WTC11 (cell line): Measurements from ENCODE around the gene ISM1.

Experiments used
- ATF1 ChIP-seq: sonication (generic); formaldehyde crosslinking; IDR thresholded peaks from 2 replicates; pipeline ENCODE4 v1.8.1; 2023; ENCODE audit warnings: mild to moderate bottlenecking, moderate library complexity, missing genetic modification reagents
- ATF2 ChIP-seq: sonication (generic); formaldehyde crosslinking; IDR thresholded peaks from 2 replicates; pipeline ENCODE4 v1.8.1; 2022; ENCODE audit warnings: low read depth, missing genetic modification reagents, borderline replicate concordance
- CBFB ChIP-seq: sonication (generic); formaldehyde crosslinking; IDR thresholded peaks from 2 replicates; pipeline ENCODE4 v1.8.1; 2022; ENCODE audit warnings: mild to moderate bottlenecking, low read depth, missing genetic modification reagents
- CTCF ChIP-seq: fragments of 200-600 bp; IDR thresholded peaks from 2 replicates; pipeline ENCODE4 v1.8.0; 2022; ENCODE audit warnings: antibody characterized with exemption
- KAT7 ChIP-seq: sonication (generic); formaldehyde crosslinking; IDR thresholded peaks from 2 replicates; pipeline ENCODE4 v1.8.1; 2023; ENCODE audit warnings: missing genetic modification reagents, mild to moderate bottlenecking, borderline replicate concordance
- TEAD4 ChIP-seq: sonication (generic); formaldehyde crosslinking; IDR thresholded peaks from 2 replicates; pipeline ENCODE4 v1.8.0; 2022; ENCODE audit warnings: mild to moderate bottlenecking, missing genetic modification reagents
- TP53 ChIP-seq: sonication (generic); formaldehyde crosslinking; IDR thresholded peaks from 2 replicates; pipeline ENCODE4 v1.8.1; 2023; ENCODE audit warnings: mild to moderate bottlenecking, missing genetic modification reagents
- ZBTB21 ChIP-seq: sonication (generic); formaldehyde crosslinking; IDR thresholded peaks from 2 replicates; pipeline ENCODE4 v1.8.1; 2023; ENCODE audit warnings: mild to moderate bottlenecking, missing genetic modification reagents, borderline replicate concordance
- ZNF138 ChIP-seq: sonication (generic); formaldehyde crosslinking; conservative IDR thresholded peaks from 2 replicates; pipeline ENCODE4 v1.8.1; 2022; ENCODE audit warnings: mild to moderate bottlenecking, moderate library complexity, missing genetic modification reagents
- ZNF232 ChIP-seq: sonication (generic); formaldehyde crosslinking; IDR thresholded peaks from 2 replicates; pipeline ENCODE4 v1.8.0; 2022; ENCODE audit warnings: mild to moderate bottlenecking, missing genetic modification reagents
- TF ChIP-seq, protein P1 (sequence below): sonication (generic); formaldehyde crosslinking; IDR thresholded peaks from 2 replicates; pipeline ENCODE4 v1.8.0; 2023; ENCODE audit warnings: missing genetic modification reagents
- TF ChIP-seq, protein P2 (sequence below): sonication (generic); formaldehyde crosslinking; IDR thresholded peaks from 2 replicates; pipeline ENCODE4 v1.8.1; 2022; ENCODE audit warnings: mild to moderate bottlenecking, missing genetic modification reagents, moderate library complexity, borderline replicate concordance

DNA sequence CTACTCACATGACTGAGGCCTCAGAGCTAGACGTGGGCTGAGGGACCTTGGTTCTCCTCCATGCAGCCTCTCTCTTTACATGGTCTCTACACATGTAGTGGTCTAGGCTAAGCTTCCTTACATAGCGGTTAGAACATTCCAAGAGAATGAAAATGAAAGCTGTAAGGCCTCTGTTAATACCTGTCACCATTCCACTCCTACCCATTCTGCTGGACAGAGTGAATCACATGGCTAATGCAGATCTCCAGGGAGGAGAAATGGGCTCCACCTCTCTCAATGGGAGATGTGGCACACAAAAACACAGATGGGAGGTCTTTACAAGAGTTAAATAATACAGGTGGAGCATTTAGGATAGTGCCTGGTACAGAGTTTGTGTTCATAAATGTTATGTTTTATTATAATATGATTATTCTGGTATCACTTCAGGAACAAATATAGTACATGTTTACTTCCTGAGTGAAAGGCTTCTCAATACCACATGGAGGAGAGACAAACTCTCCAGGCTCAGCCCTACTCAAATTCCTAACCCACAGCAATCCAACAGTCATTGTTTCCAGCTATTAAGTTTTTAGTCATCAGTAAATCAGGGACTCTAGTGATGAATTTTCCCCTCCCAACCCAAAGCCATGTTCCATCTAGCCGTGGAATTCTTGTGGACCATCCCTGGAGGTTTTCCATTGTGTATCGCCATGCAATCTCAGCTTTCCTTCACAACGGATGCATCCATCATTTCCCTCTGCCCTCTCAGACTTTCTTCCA lies 57.9 kb downstream of the ISM1 start:
- TF ChIP-seq ATF1 (no peak), ATF2 (CRISPR knock-in tag) (no peak), CBFB (CRISPR knock-in tag) (no peak), TP53 (CRISPR knock-in tag) (no peak), KAT7 (CRISPR knock-in tag) (no peak), ZNF138 (CRISPR knock-in tag) (no peak), CTCF (no peak), ZNF232 (no peak), ZBTB21 (CRISPR knock-in tag) (no peak), TEAD4 (no peak)
- TF ChIP-seq, protein P1, sequence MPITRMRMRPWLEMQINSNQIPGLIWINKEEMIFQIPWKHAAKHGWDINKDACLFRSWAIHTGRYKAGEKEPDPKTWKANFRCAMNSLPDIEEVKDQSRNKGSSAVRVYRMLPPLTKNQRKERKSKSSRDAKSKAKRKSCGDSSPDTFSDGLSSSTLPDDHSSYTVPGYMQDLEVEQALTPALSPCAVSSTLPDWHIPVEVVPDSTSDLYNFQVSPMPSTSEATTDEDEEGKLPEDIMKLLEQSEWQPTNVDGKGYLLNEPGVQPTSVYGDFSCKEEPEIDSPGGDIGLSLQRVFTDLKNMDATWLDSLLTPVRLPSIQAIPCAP = no peak
- TF ChIP-seq, protein P2, sequence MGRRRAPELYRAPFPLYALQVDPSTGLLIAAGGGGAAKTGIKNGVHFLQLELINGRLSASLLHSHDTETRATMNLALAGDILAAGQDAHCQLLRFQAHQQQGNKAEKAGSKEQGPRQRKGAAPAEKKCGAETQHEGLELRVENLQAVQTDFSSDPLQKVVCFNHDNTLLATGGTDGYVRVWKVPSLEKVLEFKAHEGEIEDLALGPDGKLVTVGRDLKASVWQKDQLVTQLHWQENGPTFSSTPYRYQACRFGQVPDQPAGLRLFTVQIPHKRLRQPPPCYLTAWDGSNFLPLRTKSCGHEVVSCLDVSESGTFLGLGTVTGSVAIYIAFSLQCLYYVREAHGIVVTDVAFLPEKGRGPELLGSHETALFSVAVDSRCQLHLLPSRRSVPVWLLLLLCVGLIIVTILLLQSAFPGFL = no peak
